22Rv1 (cell line): ENCODE data around the gene LYST.

Experiments
- ZFX ChIP-seq: fragments of 450-650 bp; IDR thresholded peaks from 2 replicates; pipeline ENCODE4 v1.6.1; 2017; ENCODE audit warnings: antibody characterized with exemption, borderline replicate concordance
- TF ChIP-seq, protein P1 (sequence below): fragments of 450-650 bp; IDR thresholded peaks from 2 replicates; pipeline ENCODE4 v1.5.1; 2017; ENCODE audit warnings: mild to moderate bottlenecking

DNA sequence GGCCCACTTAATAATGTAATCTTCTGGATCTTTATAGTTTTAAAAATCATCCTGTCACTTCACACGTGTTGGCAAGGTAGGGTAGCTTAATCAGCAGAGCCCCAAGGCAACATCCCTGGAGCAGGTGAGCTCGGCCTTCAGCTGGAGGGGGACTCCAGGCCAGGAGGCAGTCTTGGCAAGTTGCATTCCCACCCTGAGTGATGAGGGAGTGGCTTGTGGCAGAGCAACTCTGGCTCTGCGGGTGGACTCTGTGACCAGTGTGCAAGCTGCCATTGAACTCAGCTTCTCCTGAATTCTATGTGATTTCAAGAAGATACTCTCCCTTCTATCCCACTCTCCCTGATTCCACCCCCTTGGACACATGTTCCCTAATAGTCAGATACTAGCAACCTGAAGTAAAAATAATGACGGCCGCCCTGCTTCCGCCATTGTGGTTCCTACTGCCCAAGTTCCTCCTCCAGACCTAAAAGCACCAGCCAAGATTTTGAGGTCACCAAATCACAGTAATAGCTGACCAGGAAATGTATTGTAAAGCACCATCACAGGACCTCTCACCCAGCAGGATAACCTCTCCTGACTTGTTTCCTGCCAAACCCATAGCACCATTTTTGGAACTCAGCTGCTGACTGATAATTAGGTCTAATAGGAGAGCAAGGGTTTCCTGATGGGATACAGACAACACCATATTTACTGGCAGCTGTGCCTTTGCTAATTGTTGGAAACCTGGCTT lies 11.5 kb upstream of the LYST start:
- TF ChIP-seq, protein P1, sequence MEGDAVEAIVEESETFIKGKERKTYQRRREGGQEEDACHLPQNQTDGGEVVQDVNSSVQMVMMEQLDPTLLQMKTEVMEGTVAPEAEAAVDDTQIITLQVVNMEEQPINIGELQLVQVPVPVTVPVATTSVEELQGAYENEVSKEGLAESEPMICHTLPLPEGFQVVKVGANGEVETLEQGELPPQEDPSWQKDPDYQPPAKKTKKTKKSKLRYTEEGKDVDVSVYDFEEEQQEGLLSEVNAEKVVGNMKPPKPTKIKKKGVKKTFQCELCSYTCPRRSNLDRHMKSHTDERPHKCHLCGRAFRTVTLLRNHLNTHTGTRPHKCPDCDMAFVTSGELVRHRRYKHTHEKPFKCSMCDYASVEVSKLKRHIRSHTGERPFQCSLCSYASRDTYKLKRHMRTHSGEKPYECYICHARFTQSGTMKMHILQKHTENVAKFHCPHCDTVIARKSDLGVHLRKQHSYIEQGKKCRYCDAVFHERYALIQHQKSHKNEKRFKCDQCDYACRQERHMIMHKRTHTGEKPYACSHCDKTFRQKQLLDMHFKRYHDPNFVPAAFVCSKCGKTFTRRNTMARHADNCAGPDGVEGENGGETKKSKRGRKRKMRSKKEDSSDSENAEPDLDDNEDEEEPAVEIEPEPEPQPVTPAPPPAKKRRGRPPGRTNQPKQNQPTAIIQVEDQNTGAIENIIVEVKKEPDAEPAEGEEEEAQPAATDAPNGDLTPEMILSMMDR, result no peak
- no peak for TF ChIP-seq ZFX
